HG03575 (cell line): ENCODE results near the gene CCDC192.
A peak's percentile ranks its signal among the peaks of the same experiment; 100 is the strongest.

Experiments
- ATAC-seq: cut with Tn5 transposase; IDR thresholded peaks from one replicate; pipeline ENCODE4 v1.9.1; 2021; ENCODE audit not compliant: unreplicated experiment, insufficient number of reproducible peaks, low FRiP score; ENCODE audit errors: extremely low read depth

The CCDC192 gene

DNA sequence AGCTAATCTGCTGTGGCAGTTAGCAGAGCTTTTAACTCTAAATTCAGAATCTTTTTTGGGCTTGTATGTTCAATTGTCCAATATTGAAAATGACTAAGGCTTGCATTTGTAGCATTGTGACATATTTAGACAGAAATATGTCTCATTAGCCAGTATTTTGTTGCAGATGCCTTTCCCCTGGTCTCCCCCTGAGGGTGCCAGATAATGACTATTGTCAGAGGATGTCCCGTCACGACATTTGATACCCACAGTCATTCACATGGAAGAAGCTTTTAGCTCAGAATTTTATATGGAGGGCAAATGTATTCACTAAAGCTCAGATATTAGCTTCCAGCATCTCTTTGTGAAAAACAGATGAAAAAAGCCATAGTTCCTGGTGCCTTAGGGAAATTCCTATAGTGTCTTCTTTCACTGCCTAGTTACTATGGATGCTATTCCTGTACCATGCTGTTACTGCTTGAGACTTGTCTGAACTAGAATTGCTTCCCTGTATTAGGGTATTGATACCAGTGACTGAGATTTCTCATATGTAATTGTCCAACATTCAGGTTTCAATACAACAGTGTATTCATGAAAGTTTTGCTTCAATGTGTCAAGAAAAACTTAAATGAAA is 96.2 kb downstream of the CCDC192 start:
- ATAC-seq = no peak

DNA sequence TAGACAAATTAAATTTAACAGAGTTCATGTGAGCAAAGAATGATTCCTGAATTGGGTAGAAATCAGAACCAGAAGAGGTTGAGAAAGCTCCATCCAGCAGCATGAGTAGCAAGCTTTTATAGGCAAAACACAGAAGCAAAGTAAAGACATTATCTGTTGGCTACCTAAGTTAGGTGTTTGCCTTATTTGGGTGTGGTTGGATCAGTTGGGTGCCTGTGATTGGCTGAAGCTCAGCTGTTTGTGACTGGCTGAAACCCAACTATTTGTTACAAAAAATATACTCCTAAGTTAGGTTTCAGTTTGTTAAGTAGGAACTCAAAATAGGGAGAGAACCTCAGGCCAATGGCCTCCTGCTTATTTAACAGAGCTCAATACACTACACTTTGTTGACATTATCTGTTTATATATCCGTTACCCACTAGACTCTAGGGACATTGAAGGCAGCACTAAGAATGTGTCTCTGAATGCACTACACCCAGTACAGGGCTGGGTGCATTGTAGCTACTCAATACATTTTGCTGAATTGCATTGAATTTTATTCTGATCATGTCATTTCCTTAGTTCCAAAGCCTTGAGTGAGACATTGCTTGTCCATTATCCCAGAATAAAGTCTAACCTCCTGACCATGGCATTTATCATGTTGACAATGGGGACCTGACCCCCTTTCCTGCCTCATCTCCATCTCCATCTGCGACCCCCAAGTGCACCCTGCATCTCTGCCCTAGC is 98.7 kb downstream of the CCDC192 start:
- ATAC-seq = no peak

DNA sequence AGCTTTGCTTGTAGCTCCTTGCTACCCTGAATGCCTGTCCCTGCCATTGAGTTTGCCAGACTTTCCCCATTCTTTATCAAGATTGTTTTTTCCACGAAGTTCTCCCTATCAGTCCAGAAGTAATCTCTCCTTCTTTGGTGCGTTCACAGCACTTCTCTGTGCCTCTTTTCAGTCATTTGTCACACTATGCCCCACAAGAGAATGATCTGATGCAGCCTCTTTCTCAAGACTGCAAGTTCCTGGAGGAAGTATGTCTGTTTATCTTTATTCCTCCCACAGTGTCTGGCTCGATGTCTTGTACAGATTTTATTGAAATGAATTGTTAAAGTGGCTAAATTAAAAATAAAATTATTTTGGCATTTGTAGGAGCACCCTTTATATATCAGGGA is 99.3 kb downstream of the CCDC192 start:
- no peak for ATAC-seq

DNA sequence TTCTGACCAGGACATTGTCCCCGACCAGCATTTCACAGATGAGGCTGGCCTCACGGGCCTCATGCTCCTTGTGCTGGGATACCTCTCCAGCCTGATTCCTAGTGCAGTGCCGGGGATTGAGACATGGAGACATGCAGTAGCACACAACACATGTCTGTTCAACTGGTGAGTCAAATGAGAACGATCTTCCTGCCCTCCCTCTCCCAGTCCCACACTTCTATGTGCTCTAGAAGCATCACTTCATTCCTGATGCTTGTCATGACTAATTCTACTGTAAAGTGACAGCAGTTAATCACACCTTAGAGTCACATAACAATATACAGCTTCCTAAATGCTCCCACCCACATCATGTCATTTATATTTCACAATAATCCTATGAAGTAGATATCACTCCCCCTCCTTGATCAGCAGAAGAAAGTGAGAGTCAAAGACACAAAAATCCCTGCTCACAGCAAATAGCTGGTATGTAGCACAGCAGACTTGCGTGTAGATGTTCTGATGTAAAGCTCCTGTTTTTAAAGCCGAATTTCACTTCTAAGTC is 101.8 kb downstream of the CCDC192 start:
- ATAC-seq = no peak

DNA sequence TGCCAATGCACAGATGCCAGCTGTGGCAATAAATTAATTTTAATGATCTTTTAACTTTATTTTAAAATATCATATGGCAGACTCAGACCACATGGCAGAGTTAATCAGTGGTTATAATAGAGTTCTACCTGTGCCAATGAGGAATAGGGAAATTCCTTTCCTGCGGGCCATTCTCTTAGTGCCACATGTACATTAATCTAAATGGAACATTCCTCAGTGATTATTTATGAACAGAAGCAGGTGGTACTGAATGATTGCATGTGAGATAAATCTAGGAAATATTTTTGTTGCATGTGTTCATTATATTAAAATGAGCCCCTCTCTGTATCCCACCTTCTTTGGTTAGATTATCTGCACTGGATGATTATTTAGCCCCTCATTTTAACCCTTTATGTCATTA is 102.3 kb downstream of the CCDC192 start:
- ATAC-seq = no peak

DNA sequence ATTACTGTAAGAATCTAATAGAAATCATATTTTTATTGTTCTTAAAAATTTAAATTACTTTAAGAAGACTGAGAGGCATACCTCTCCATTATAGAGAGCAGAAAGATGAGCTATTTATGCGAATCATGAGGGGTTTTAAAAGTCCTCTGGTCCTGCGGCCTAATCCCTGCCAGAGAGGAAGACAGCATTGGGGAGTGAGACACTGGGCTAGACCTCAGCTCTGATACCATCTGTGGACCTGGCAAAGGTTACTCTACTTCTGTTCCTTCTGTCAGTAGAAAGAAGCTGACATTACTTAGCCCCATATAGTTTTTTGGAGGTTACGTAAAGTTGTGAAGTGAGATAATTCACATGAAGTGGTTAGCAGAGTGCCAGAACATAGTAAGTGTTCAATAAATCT is 103.6 kb downstream of the CCDC192 start:
- no peak for ATAC-seq

DNA sequence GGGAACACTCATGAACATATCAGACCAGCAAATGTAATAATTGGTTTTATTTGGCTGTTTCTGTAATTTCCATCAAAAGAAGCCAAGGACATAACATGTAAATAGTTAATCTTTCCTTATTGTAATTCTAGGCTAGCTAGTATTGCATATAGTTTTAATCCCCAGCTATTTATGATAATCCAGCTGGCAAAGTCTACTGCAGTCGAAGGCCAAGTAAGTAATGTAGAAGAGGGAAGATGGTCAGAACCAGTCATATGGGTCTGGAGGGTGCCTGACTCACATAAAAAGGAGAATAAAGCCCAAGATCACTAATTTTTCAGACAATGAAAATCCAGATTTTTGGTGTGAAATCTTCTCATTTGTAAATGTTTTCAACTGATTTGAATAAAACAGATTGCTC is 106.3 kb downstream of the CCDC192 start:
- no peak for ATAC-seq

DNA sequence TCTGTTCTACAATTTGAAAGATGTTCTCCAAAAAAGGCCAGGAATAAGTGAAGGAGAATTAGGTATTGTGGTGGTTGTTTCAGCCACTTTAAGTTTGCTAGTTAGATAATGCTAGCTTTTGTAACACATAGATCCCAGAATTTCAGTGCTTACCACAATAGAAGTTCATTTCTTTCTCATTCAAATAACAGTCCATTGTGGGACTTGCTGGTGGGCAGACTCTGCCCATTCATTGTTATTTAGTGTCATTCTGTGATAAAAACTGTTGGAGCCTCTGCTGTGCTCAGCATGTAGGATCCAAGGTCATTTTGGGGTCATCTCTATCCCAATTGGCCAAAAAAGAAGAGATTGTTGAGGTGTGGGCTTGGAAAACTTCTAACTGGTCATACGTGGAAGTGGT is 106.8 kb downstream of the CCDC192 start:
- no peak for ATAC-seq

DNA sequence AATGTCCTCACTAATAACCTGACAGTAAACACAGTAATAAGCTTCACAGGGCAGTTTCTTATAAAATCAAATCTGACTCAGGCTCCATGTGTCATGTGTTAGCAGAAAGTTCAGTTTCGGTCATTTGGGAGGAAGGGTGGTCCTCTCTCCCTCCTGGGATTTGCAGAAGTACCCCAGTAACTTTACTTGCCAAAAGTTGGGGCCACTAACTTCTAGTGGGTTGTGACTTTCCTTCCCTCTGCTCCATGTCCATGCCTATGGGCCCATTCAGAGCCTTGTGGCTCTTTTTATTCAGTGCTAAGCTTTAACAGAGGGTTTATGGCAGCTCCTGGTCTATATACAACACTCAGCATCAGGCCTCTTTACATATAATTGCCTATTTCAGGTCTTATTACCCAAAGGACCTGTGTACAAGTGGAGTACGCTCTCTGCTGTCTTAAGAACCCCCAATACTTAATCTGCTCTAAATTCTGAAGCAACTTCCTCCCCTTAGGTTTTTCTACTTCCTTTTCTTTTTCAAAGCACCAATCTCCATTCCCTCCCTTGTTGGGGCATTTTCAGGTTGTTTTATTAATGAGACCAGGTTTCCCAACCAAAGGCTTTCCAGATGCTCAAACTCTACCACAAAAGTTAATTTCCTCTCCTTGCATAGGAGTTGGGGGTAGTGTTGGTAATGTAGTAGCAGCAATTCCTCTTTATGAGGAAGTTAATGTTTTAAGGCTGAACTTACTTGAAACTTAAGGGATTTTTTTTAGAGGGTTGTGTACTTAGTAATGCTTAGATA is 107.7 kb downstream of the CCDC192 start:
- no peak for ATAC-seq

DNA sequence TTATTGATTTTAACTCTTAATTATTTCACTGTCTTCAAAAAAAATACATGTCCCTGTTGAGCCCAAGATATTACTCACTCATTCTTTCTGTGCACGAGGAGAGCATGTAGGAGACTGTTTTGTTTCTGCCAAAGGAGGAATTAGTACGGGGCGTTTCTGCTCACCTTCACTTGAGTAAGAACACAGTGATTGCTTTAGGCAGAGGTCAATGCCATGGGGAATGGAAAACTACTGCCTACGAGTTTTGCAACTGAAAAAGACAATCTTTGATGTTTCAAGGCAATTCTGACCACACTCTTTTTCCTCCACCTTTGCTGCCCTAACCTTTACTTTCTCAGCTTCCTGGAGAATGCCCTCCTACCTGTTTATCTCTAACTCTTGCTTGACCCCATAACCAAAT is 109.4 kb downstream of the CCDC192 start:
- no peak for ATAC-seq

DNA sequence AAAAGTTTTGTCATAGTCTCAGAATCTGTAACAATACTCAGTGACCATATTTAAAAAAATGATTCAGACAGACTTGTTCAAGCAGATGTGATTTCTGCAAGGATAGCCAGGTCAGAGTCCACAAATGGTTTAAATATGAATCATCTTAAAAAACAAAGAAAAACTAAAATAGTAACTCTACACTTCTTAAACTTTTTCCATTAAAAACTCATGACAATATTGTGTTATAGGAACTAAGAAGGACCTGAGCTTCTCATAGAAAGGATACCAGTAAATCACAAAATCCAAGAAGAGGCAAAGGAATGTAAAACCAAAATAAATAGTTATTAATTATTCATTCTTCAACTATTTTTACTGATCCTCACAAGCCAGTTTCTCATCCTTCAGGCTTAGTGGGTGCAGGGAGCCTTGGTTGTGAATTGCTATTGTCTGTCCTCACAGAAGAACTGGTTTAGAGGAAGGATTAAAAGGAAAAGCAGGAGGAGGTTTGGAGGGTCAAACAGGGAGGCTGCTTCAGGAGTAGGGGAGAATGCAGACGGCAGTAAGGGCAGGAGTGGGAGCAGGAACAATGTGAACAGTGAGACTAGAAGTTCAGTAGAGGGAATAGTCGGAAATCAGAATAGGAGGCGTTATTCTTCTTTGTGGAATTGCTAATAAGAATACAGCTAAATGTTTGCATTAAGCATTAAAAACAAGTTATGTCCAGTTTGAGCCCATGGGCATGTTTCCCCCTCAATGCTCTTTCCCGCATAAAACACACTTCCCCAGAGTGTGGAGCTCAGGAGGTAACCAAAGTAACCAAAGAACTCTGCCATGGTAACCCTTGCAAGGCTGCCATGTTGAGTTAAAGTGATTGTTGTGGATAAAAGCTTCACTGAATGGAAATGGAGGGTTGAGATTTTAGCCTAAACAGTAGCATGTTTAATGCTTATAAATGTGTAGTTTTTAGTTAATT is 110.7 kb downstream of the CCDC192 start:
- ATAC-seq = no peak

DNA sequence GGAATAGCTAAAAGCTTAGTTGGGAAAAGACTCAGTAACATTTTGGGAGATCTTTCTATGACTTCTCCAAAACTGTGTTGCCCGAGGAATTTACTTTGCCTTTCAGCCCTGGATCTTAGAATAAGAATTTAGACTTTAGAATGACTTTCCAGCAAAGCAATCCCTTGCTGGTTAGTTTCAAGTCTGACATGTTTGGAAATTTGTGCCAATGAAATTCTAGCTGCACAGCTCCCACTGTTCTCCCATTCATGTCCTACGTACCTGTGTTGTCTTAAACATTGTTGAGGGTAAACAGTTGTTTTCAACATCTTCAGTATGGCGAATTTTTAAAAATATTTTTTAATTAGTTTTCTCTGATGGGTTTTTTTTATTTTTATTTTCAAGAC is 111.4 kb downstream of the CCDC192 start:
- ATAC-seq = no peak

DNA sequence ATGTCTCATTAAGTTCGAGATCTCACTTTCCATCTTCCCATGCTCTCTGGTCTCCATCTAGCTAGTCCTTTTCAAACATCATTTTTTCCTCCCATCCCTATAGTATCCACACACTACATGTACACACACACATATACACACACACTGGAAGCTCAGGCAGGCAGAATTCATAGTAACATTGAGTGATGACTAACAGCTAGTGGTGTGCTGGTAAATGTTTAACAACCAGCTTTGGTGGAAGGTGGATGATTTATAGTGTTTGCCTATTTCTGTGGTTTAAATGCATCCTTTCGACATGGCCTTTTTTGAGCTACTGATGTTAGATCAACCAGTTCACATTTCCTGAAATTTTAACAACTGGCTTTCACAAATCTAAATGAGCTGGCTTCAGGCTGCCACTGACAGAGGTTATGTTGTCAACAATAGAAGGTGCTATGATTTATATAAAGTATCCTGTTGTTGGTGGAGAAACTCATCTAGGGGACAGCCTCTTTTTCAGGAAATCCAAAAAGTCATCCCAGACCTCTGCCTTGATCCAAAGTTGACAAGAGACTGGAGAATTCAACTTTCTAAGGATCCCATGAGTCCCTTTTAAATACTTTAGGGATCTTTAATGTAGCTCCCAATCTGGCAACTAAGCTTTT is 117.8 kb downstream of the CCDC192 start:
- ATAC-seq = peak; percentile 84

DNA sequence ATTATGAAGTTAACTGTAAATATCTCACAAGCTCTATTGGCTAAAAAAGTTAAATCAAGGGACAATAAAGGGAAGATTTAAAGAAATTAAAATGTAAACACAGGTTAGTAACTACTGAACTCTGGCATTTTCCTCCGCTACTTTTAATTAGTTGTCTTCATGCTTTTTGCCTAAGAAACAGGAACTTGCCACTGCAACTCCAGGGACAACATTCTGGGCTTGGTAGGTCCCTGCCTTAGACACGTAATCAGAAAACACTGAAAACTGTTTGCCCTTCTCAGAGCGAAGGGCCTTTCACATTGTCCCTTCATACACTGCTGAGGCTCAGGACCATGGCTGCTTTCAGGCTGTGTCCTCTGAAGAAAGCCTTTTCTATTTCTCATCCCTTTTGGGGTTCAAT is 118.7 kb downstream of the CCDC192 start:
- ATAC-seq = no peak

DNA sequence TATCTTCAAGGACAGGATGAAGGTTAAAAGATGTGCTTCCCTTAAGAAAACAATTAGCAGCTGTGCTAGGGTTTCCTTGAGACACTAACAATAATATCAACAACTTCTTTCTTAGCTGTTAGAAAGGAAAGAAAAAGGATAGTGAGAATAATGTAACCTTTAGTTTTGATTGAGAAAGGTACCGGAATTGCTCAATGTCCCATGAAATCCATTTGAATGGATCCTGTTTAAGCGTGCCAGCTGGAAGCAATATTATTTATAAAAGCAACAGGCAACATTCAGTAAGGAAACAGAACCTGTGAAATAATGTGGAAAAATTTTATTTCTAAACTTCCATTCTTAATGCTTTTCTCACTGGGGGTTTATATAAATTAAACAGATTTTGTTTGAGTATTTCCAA is 120.9 kb downstream of the CCDC192 start:
- ATAC-seq = no peak

DNA sequence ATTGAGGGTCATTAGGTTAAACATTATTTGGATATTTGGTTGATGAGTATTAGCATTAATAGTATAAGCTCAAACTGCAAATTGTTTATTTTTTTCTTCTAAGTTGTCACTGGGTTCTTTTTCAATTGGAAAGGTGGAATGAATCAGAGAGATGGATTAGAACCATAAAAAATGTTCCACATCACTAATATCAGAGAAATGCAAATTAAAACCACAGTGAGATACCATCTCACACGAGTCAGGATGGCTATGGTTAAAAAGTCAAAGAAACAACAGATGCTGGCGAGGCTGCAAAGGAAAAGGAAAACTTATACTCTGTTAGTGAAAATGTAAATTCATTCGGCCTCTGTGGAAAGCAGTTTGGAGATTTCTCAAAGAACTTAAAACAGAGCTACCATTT is 122.8 kb downstream of the CCDC192 start:
- ATAC-seq = no peak

DNA sequence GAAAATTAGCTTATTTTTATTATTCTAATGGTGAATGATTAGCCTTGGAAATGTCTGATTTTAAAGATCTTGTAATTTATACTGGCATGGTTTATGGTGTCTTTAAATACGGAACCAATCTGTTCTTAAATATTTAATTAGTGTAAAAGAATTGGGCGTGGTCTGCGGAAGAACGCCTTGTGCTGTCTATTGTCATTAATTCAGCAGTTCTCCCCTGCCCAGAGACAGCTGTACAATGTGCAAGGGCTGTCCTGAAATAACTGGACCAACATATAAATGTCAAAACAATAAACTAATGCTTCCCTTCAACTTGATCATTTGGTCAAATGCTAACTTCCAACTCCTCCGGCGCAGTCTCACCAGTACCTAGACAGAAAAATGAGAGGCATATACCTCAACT is 124.3 kb downstream of the CCDC192 start:
- no peak for ATAC-seq

DNA sequence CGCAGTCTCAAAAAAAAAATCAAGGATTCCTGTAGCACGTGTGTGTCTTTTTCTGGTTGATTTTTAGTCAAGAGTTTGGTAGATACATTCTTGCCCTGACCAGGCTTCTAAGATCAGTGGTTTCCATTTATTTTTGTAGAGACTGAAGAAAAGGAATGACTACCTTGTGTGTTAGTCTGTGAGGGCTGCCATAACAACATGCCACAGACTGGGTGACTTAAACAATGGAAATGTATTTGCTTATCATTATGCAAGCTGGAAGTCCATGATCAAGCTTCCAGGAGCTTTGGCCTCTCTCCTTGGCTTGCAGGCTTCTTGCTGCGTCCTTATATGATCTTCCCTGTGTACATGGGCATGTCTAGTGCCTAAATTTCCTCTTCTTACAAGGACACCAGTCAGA is 127.0 kb downstream of the CCDC192 start:
- no peak for ATAC-seq
